Measurements from ENCODE around the gene SLC7A6. TPM values are rescaled to one million over a fixed set of nuclear protein-coding genes. Genes with fewer than 3 reads are reported as not detected.

Gene SLC7A6
- total RNA-seq, 1 donor from 2014 or later = 54.1 TPM

GRCh38 chr16:68296291-68296690 is 32.0 kb downstream of the SLC7A6 start:
- no peak for ATAC-seq (ENCODE audit: low read depth)
- Mint-ChIP-seq H3K36me3 (ENCODE audit: low read depth) (peaks cover 93% of the 10 kb centered on the region), H3K9me3 (no peaks in the 10 kb centered on the region), H3K4me3 (no peak overlapping the region), H3K4me1 (peaks cover 10% of the 10 kb centered on the region), H3K27ac (no peak overlapping the region), H3K27me3 (no peaks in the 10 kb centered on the region)
- no peak for DNase-seq
- no peak for TF ChIP-seq CTCF (IDR thresholded peaks at IDR 0.05)
- ChIA-PET POLR2A (no interaction called here), CTCF (interaction anchor here (0.8 to 1.8 kb wide), 2 partner anchors 32 to 34 kb away, joined by 4 to 6 read pairs; partner anchors contain the start of gene SLC7A6)
- intact Hi-C loops (cut with micrococcal nuclease) = no loop called here

GRCh38 chr16:68296693-68297092 is 32.4 kb downstream of the SLC7A6 start:
- ChIA-PET CTCF (interaction anchor here (0.8 to 1.8 kb wide), 2 partner anchors 33 to 35 kb away, joined by 4 to 6 read pairs; partner anchors contain the start of gene SLC7A6), POLR2A (no interaction called here)
- Mint-ChIP-seq H3K9me3 (no peaks in the 10 kb centered on the region), H3K4me3 (no peak overlapping the region), H3K27ac (no peak overlapping the region), H3K36me3 (ENCODE audit: low read depth) (peaks cover 93% of the 10 kb centered on the region), H3K27me3 (no peaks in the 10 kb centered on the region), H3K4me1 (peaks cover 6% of the 10 kb centered on the region)
- no peak for DNase-seq
- no peak for TF ChIP-seq CTCF (IDR thresholded peaks at IDR 0.05)
- intact Hi-C loops (cut with micrococcal nuclease) = no loop called here
- no peak for ATAC-seq (ENCODE audit: low read depth)

- Mint-ChIP-seq H3K27me3 (no peaks in the 10 kb centered on the region), H3K4me1 (no peaks in the 10 kb centered on the region), H3K27ac (no peak overlapping the region), H3K4me3 (no peak overlapping the region), H3K36me3 (ENCODE audit: low read depth) (peaks cover 95% of the 10 kb centered on the region), H3K9me3 (no peaks in the 10 kb centered on the region)
- intact Hi-C loops (cut with micrococcal nuclease) = no loop called here
- POLR2A ChIA-PET = no interaction called here
- DNase-seq (no peak), ATAC-seq (ENCODE audit: low read depth) (no peak)
- no peak for TF ChIP-seq CTCF (IDR thresholded peaks at IDR 0.05)
- CTCF ChIA-PET = interaction anchor here (1.2 kb wide), 1 partner anchor 34 kb away, joined by 3 read pairs; no protein-coding TSS in a partner anchor
Measured at GRCh38 chr16:68297908-68298307, 33.6 kb downstream of the SLC7A6 start.

- no peaks in the 10 kb centered on the region for H3K4me1 Mint-ChIP-seq
- DNase-seq (no peak), ATAC-seq (ENCODE audit: low read depth) (no peak)
- no peaks in the 10 kb centered on the region for H3K27me3 Mint-ChIP-seq
- H3K4me3 Mint-ChIP-seq = no peak overlapping the region
- peaks cover 95% of the 10 kb centered on the region for H3K36me3 Mint-ChIP-seq (ENCODE audit: low read depth)
- intact Hi-C loops (cut with micrococcal nuclease) = no loop called here
- ChIA-PET CTCF (interaction anchor here (1.2 kb wide), 1 partner anchor 35 kb away, joined by 3 read pairs; no protein-coding TSS in a partner anchor), POLR2A (no interaction called here)
- TF ChIP-seq CTCF (IDR thresholded peaks at IDR 0.05) = no peak
- no peak overlapping the region for H3K27ac Mint-ChIP-seq
- no peaks in the 10 kb centered on the region for H3K9me3 Mint-ChIP-seq
Measured at GRCh38 chr16:68298312-68298711, 34.0 kb downstream of the SLC7A6 start.

GRCh38 chr16:68298907-68299561 is 34.7 kb downstream of the SLC7A6 start:
- ChIA-PET POLR2A (interaction anchor here (1.2 kb wide), 1 partner anchor 12 kb away, joined by 9 read pairs; the partner anchor contains the start of genes PRMT7 and SLC7A6OS), CTCF (interaction anchor here (1.3 kb wide), 1 partner anchor 15 kb away, joined by 4 read pairs; no protein-coding TSS in a partner anchor)

More at GRCh38 chr16:68298907-68299561, 34.7 kb downstream of the SLC7A6 start:
- Mint-ChIP-seq H3K27me3 (no peaks in the 10 kb centered on the region), H3K9me3 (no peaks in the 10 kb centered on the region), H3K36me3 (ENCODE audit: low read depth) (peaks cover 96% of the 10 kb centered on the region), H3K27ac (no peak overlapping the region), H3K4me1 (no peaks in the 10 kb centered on the region), H3K4me3 (no peak overlapping the region)
- TF ChIP-seq CTCF (IDR thresholded peaks at IDR 0.05) = no peak
- ATAC-seq (ENCODE audit: low read depth) (no peak), DNase-seq (no peak)
- intact Hi-C loops (cut with micrococcal nuclease) = no loop called here
